SK-N-SH (cell line): ENCODE data around the gene CYP27C1. TPM values are rescaled to one million over a fixed set of nuclear protein-coding genes. Genes with fewer than 3 reads are reported as not detected.

ENCODE experiments used
- CTCF ChIA-PET: fragments of 300-600, 350-600 bp; formaldehyde crosslinking; extraction: SDS; loops from one replicate; lab custom pipeline; 2021; lab: Yijun Ruan, JAX
- POLR2A ChIA-PET: fragments of 350-600 bp; sonication (Branson Sonifier 250); formaldehyde crosslinking; extraction: SDS; loops from one replicate; lab custom pipeline; 2020; ENCODE audit warnings: antibody characterized with exemption, inconsistent platforms; lab: Yijun Ruan, JAX
- DNase-seq: peaks from one replicate; pipeline ENCODE4 v3.0.0; 2012
- H2AFZ ChIP-seq: fragments of 200-600 bp; sonication (generic); 2 replicates; pipeline ENCODE4 v1.8.1; 2016; ENCODE audit warnings: antibody characterized with exemption, mild to moderate bottlenecking, low read depth
- H3F3A ChIP-seq: fragments of 200-600 bp; sonication (generic); replicated peaks from 2 replicates; pipeline ENCODE3; 2016; ENCODE audit warnings: antibody characterized with exemption, mild to moderate bottlenecking; ENCODE audit not compliant: insufficient read depth
- H3K27ac ChIP-seq, 2 experiments: fragments of 200-500 bp in 1 of 2; fragments of 200-600 bp in 1 of 2; sonication (Bioruptor generic) in 1 of 2; sonication (generic), shearing (Covaris generic) in 1 of 2; 2 replicates each; pipeline versions ENCODE4 v1.5.1 to v1.6.1; 2014 to 2016; ENCODE audit warnings: low read depth in 2 of 2, inconsistent platforms in 1 of 2, low read length in 1 of 2, mild to moderate bottlenecking in 1 of 2, mixed read lengths in 1 of 2
- H3K27me3 ChIP-seq: fragments of 200-600 bp; sonication (generic), shearing (Covaris generic); 2 replicates; pipeline ENCODE4 v1.6.1; 2016; ENCODE audit warnings: mixed run types; ENCODE audit not compliant: insufficient read depth
- H3K36me3 ChIP-seq, 2 experiments: fragments of 200-500 bp in 1 of 2; fragments of 200-600 bp in 1 of 2; sonication (Bioruptor generic) in 1 of 2; sonication (generic) in 1 of 2; replicated peaks in 1 of 2; 2 replicates each; pipeline versions ENCODE3 to v1.5.1; 2014 to 2016; ENCODE audit warnings: low read length in 1 of 2, mild to moderate bottlenecking in 1 of 2; ENCODE audit not compliant: insufficient read depth in 2 of 2, control insufficient read depth in 1 of 2
- H3K4me1 ChIP-seq, 2 experiments: fragments of 200-500 bp in 1 of 2; fragments of 200-600 bp in 1 of 2; sonication (Bioruptor generic) in 1 of 2; sonication (generic), shearing (Covaris generic) in 1 of 2; 2 replicates each; pipeline versions ENCODE4 v1.5.1 to v1.6.1; 2014 to 2016; ENCODE audit warnings: low read depth in 1 of 2, low read length in 1 of 2, mixed run types in 1 of 2; ENCODE audit not compliant: insufficient read depth in 2 of 2, control insufficient read depth in 1 of 2
- H3K4me2 ChIP-seq: fragments of 200-600 bp; sonication (generic), shearing (Covaris generic); 2 replicates; pipeline ENCODE4 v1.6.1; 2017; ENCODE audit warnings: mixed run types
- H3K4me3 ChIP-seq, 2 experiments: fragments of 200-500 bp in 1 of 2; fragments of 200-600 bp in 1 of 2; sonication (Bioruptor generic) in 1 of 2; sonication (generic), shearing (Covaris generic) in 1 of 2; 2 replicates each; pipeline versions ENCODE4 v1.5.1 to v1.8.1; 2014 to 2016; ENCODE audit warnings: low read depth in 2 of 2, inconsistent platforms in 1 of 2, low read length in 1 of 2, mild to moderate bottlenecking in 1 of 2, mixed read lengths in 1 of 2, moderate library complexity in 1 of 2
- H3K79me2 ChIP-seq: fragments of 200-600 bp; sonication (generic); 2 replicates; pipeline ENCODE4 v1.8.1; 2017; ENCODE audit warnings: mild to moderate bottlenecking; ENCODE audit not compliant: insufficient read depth
- H3K9ac ChIP-seq: fragments of 200-600 bp; sonication (generic); 2 replicates; pipeline ENCODE4 v1.6.1; 2017; ENCODE audit warnings: mixed run types
- H3K9me2 ChIP-seq: fragments of 200-600 bp; sonication (generic); 2 replicates; pipeline ENCODE4 v1.6.1; 2017; ENCODE audit warnings: mixed run types
- H3K9me3 ChIP-seq: fragments of 200-600 bp; sonication (generic); 2 replicates; pipeline ENCODE4 v1.6.1; 2017; ENCODE audit warnings: mixed run types, mild to moderate bottlenecking, moderate library complexity
- H4K20me1 ChIP-seq: fragments of 200-600 bp; sonication (generic); 2 replicates; pipeline ENCODE4 v1.6.1; 2017; ENCODE audit warnings: mild to moderate bottlenecking, mixed run types; ENCODE audit not compliant: insufficient read depth
- MXI1 ChIP-seq: IDR thresholded peaks from 2 replicates; pipeline ENCODE4 v1.6.1; 2012; ENCODE audit warnings: mild to moderate bottlenecking, low read depth, low read length, improper control_type of control experiment
- NFIC ChIP-seq: IDR thresholded peaks from 2 replicates; pipeline ENCODE4 v1.4.0; 2012; ENCODE audit warnings: borderline replicate concordance
- NRF1 ChIP-seq: IDR thresholded peaks from 2 replicates; pipeline ENCODE4 v1.6.1; 2012; ENCODE audit warnings: low read depth, mild to moderate bottlenecking, low read length
- RAD21 ChIP-seq: IDR thresholded peaks from 2 replicates; pipeline ENCODE4 v1.6.1; 2012; ENCODE audit warnings: mild to moderate bottlenecking, low read length
- SIN3A ChIP-seq: IDR thresholded peaks from 2 replicates; pipeline ENCODE4 v1.6.1; 2012; ENCODE audit warnings: low read depth, mild to moderate bottlenecking, low read length, moderate library complexity, borderline replicate concordance
- SMC3 ChIP-seq: IDR thresholded peaks from 2 replicates; pipeline ENCODE4 v1.6.1; 2012; ENCODE audit warnings: low read depth, low read length, improper control_type of control experiment
- TEAD4 ChIP-seq: IDR thresholded peaks from 2 replicates; pipeline ENCODE4 v1.4.0; 2012; ENCODE audit warnings: mild to moderate bottlenecking, borderline replicate concordance; ENCODE audit not compliant: insufficient read depth
- WGBS: methylation state at CpG from one replicate; pipeline ENCODE4 v1.1.6; 2017; ENCODE audit warnings: low lambda C conversion rate; 5-methylcytosine and 5-hydroxymethylcytosine counted together
- polyA plus RNA-seq, 3 experiments: library from polyadenylated mRNA; depleted of rRNA; stranded (reverse); fragments of >200 nt; gene quantifications; 2 replicates each; pipeline ENCODE4 v1.2.3, GENCODE V29; 2012
- TF ChIP-seq, protein P1 (sequence below): fragments of 200-600 bp; sonication (generic); IDR thresholded peaks from 2 replicates; pipeline ENCODE4 v1.6.1; 2017; ENCODE audit warnings: antibody characterized with exemption, mild to moderate bottlenecking, moderate library complexity
- TF ChIP-seq, protein P2 (sequence below): fragments of 150-350 bp; IDR thresholded peaks from 2 replicates; pipeline ENCODE4 v1.6.1; 2017; ENCODE audit warnings: antibody characterized with exemption, low read length, low read depth, borderline replicate concordance
- TF ChIP-seq, protein P3 (sequence below): IDR thresholded peaks from 2 replicates; pipeline ENCODE4 v1.4.0; 2012; ENCODE audit warnings: low read depth, borderline replicate concordance

CYP27C1 gene
- polyA plus RNA-seq, 1 of the 3 experiments (the other 2 are of a cell fraction): not detected

DNA sequence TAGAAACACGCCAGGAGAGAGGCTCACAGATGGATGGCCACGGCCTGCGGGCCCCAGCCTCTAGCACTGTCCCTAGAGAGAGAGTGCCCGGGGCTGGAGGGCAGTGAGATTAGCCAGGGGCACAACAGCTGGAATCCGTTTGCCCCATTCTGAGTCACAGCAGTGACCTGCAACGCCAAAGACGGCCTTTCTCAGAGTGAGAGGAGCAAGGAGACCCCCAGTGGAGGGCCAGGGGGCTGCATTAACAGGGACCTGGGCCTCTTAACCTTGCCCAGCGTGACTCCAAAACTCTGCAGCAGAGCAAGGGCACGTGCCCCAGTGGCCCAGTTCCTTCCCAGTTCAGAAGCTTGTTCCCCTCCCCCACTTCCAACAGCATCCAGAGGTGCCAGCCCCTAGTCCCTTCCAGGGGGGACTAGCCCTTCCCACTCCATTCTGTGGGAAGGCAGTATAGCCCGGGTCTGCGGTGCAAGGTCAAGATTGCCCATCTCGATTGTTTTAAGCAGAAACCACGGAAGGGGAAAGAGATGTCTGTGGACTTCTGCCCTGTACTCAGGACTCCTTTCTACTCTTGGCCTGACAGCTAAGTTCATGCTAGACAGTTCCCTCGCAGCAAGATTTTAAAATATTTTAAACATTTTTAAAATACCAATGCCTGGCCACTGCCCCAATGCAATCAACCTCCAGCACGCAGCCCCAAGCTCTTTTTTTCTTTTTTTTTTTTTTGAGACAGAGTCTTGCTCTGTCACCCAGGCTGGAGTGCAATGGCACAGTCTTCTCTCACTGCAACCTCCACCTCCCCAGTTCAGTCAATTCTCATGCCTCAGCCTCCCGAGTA lies 62.2 kb downstream of the CYP27C1 start:
- Histone ChIP-seq H3K9me3 (no peaks in the 10 kb centered on the region; the same call in 1 of the 2 replicates), H3K9ac (no peak overlapping the region), H3K4me2 (no peak overlapping the region), H3K79me2 (no peaks in the 10 kb centered on the region), H3K9me2 (no peaks in the 10 kb centered on the region), H4K20me1 (no peaks in the 10 kb centered on the region), H2AFZ (no peak overlapping the region), H3F3A (peaks cover 10% of the 10 kb centered on the region), H3K27ac (no peak overlapping the region), H3K4me1 (peaks cover 2 to 10% of the 10 kb centered on the region in 2 experiments; a peak in 2 of 4 replicates), H3K4me3 (no peak overlapping the region), H3K27me3 (no peaks in the 10 kb centered on the region), H3K36me3 (no peaks in the 10 kb centered on the region)
- ChIA-PET CTCF (interaction anchor here (0.6 to 7.5 kb wide), 23 partner anchors 8 to 186 kb away, joined by 3 to 52 read pairs (median 3); no protein-coding TSS in a partner anchor), POLR2A (no interaction called here)
- DNase-seq: peak; percentile 83
- 72% methylated on average over 9 of the region's 16 CpGs for WGBS
- TF ChIP-seq RAD21 (peak; percentile 73), SMC3 (peak; percentile 38; the same call in 1 of the 2 replicates), MXI1 (no peak)
- TF ChIP-seq, protein P1, sequence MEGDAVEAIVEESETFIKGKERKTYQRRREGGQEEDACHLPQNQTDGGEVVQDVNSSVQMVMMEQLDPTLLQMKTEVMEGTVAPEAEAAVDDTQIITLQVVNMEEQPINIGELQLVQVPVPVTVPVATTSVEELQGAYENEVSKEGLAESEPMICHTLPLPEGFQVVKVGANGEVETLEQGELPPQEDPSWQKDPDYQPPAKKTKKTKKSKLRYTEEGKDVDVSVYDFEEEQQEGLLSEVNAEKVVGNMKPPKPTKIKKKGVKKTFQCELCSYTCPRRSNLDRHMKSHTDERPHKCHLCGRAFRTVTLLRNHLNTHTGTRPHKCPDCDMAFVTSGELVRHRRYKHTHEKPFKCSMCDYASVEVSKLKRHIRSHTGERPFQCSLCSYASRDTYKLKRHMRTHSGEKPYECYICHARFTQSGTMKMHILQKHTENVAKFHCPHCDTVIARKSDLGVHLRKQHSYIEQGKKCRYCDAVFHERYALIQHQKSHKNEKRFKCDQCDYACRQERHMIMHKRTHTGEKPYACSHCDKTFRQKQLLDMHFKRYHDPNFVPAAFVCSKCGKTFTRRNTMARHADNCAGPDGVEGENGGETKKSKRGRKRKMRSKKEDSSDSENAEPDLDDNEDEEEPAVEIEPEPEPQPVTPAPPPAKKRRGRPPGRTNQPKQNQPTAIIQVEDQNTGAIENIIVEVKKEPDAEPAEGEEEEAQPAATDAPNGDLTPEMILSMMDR: peak; percentile 31

DNA sequence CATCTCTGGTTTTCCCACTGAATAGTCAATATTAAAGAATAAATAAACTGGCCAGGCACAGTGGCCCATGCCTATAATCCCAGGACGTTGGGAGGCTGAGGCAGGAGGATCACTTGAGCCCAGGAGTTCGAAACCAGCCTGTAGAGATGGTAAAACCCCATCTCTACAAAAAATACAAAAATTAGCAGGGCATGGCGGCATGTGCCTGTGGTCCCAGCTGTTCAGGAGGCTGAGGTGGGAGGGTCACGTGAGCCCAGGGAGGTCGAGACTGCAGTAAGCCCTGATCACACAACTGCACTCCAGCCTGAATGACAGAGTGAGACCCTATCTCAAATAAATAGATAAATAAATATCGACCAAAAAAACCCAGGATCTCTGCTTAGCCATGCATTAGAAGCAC lies 63.0 kb downstream of the CYP27C1 start:
- no peak overlapping the region for H2AFZ ChIP-seq
- WGBS: 90% methylated on average over 6 of the region's 6 CpGs
- H3K4me2 ChIP-seq: no peak overlapping the region
- H3K4me1 ChIP-seq: peaks cover 2 to 10% of the 10 kb centered on the region in 2 experiments; a peak in 2 of 4 replicates
- peaks cover 14% of the 10 kb centered on the region for H3F3A ChIP-seq
- no peak overlapping the region for H3K4me3 ChIP-seq
- no peaks in the 10 kb centered on the region for H3K27me3 ChIP-seq
- POLR2A ChIA-PET: no interaction called here
- no peaks in the 10 kb centered on the region for H3K36me3 ChIP-seq
- no peak overlapping the region for H3K9ac ChIP-seq
- no peaks in the 10 kb centered on the region for H3K9me2 ChIP-seq
- H3K79me2 ChIP-seq: no peaks in the 10 kb centered on the region
- H3K9me3 ChIP-seq: no peaks in the 10 kb centered on the region; the same call in 1 of the 2 replicates
- no peak overlapping the region for H3K27ac ChIP-seq
- no peaks in the 10 kb centered on the region for H4K20me1 ChIP-seq
- CTCF ChIA-PET: interaction anchor here (0.6 to 7.5 kb wide), 20 partner anchors 9 to 105 kb away, joined by 3 to 52 read pairs (median 4); no protein-coding TSS in a partner anchor
- no peak for DNase-seq
- TF ChIP-seq NFIC (no peak), NRF1 (no peak), MXI1 (no peak), TEAD4 (no peak), RAD21 (no peak), SIN3A (no peak)
- TF ChIP-seq, protein P2, sequence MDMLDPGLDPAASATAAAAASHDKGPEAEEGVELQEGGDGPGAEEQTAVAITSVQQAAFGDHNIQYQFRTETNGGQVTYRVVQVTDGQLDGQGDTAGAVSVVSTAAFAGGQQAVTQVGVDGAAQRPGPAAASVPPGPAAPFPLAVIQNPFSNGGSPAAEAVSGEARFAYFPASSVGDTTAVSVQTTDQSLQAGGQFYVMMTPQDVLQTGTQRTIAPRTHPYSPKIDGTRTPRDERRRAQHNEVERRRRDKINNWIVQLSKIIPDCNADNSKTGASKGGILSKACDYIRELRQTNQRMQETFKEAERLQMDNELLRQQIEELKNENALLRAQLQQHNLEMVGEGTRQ: no peak
- TF ChIP-seq, protein P3, sequence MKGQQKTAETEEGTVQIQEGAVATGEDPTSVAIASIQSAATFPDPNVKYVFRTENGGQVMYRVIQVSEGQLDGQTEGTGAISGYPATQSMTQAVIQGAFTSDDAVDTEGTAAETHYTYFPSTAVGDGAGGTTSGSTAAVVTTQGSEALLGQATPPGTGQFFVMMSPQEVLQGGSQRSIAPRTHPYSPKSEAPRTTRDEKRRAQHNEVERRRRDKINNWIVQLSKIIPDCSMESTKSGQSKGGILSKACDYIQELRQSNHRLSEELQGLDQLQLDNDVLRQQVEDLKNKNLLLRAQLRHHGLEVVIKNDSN: no peak
